H1 (cell line): ENCODE measurements around the gene F10. TPM values are rescaled to one million over a fixed set of nuclear protein-coding genes. Genes with fewer than 3 reads are reported as not detected.

Experiments
- FOSL1 ChIP-seq: IDR thresholded peaks from 2 replicates; pipeline ENCODE4 v1.6.1; 2011; ENCODE audit warnings: mild to moderate bottlenecking, low read depth, low read length, moderate library complexity; ENCODE audit not compliant: insufficient read depth
- JUN ChIP-seq: IDR thresholded peaks from 2 replicates; pipeline ENCODE4 v1.6.1; 2011; ENCODE audit warnings: low read depth, mild to moderate bottlenecking, improper control_type of control experiment, low read length
- polyA plus RNA-seq, 7 experiments: library from polyadenylated mRNA; depleted of rRNA in 3 of 7; stranded (reverse) in 5 of 7; unstranded in 2 of 7; fragments of >200 nt in 5 of 7; fragments of 200-250 nt in 2 of 7; gene quantifications; 1 replicate in 5 of 7; 2 replicates in 1 of 7; 4 replicates in 1 of 7; pipeline versions ENCODE4 v1.2.1 to v1.2.3, GENCODE V29; 2011 to 2013; ENCODE audit warnings: missing spikeins in 2 of 7, mixed read lengths in 2 of 7
- total RNA-seq: library from RNA; stranded (reverse); fragmentation: NEBNext Ultra II Directional; extraction: Animal tissue kit (Norgen Biotek cat#: 25700); gene quantifications from 2 replicates; pipeline ENCODE4 v1.2.1, GENCODE V29; 2021

F10 gene
- total and polyA plus RNA-seq, 2 of the 8 experiments (the other 6 are each of a cell fraction or from before 2014, with no cell fraction given): 2.0 to 4.2 TPM

DNA sequence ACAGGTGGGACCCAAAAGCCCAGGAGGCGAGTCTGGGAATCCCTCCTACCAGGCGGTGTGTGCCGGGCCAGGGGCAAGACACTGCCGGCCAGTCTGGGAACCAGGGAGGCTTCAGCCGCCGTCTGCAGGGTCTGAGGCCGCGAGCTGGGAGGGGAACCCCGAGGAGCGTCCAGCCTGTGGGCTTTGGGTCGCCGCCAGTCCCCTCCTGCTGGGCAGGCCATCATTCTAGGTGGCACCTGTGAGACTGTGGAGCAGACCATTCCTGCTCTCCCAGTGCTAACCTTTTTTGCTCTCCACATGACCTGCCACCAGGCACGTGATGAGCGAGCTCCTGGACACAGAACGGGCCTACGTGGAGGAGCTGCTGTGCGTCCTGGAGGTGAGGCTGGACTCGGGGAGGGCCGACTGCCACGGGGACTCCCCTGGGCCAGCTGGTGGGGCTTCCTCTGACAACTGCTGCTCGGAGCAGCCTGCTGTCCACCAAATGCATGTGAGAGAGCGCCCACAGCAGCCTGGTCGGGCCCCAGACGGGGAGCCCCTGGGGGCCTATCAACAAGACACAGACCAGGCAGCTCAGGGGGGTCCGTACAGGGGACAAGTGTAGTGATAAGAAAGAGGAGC, 41.6 kb upstream of the F10 start (continued):
- TF ChIP-seq FOSL1 (no peak), JUN (no peak)
